Lower leg skin (tissue), 3 donors: ENCODE results near the gene ANO9.

Experiments
- POLR2A ChIP-seq, 2 donors: fragments of 450-650 bp; IDR thresholded peaks; one replicate each; pipeline ENCODE4 v1.6.1; 2016 to 2017; ENCODE audit warnings: antibody characterized with exemption in 2 of 2, mild to moderate bottlenecking in 1 of 2, moderate library complexity in 1 of 2
- TF ChIP-seq, protein P1 (sequence below), 3 donors: fragments of 450-650 bp; IDR thresholded peaks; one replicate each; pipeline ENCODE4 v1.5.1; 2016; ENCODE audit warnings: antibody characterized with exemption in 3 of 3, mild to moderate bottlenecking in 3 of 3, moderate library complexity in 2 of 3

DNA sequence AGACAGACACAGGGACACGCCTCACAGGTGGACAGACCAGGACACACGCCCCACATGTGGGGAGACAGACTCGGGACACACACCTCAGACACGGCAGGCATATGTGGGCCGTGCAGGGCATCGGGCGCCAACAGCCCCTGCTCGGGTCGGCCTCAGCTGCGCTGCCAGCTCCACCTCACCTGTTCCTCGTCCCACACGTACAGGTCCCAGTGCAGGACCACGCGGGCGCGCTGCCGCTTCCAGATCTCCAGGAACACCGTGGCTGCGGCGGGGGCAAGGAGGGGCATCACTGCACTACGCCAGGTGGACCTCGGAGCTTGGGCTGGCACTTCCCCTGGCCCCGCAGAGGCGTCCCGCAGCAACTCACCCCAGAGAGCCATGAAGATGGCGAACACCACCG lies 12.4 kb downstream of the ANO9 start:
- TF ChIP-seq, protein P1, sequence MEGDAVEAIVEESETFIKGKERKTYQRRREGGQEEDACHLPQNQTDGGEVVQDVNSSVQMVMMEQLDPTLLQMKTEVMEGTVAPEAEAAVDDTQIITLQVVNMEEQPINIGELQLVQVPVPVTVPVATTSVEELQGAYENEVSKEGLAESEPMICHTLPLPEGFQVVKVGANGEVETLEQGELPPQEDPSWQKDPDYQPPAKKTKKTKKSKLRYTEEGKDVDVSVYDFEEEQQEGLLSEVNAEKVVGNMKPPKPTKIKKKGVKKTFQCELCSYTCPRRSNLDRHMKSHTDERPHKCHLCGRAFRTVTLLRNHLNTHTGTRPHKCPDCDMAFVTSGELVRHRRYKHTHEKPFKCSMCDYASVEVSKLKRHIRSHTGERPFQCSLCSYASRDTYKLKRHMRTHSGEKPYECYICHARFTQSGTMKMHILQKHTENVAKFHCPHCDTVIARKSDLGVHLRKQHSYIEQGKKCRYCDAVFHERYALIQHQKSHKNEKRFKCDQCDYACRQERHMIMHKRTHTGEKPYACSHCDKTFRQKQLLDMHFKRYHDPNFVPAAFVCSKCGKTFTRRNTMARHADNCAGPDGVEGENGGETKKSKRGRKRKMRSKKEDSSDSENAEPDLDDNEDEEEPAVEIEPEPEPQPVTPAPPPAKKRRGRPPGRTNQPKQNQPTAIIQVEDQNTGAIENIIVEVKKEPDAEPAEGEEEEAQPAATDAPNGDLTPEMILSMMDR (IDR thresholded peaks at IDR 0.05) = no peak
- no peak for TF ChIP-seq POLR2A (IDR thresholded peaks at IDR 0.05)
